H9 (cell line): ENCODE data around the gene INSYN1. TPM values are rescaled to one million over a fixed set of nuclear protein-coding genes. Genes with fewer than 3 reads are reported as not detected.

Source experiments
- DNase-seq: peaks from one replicate; pipeline ENCODE4 v3.0.0-alpha.2; 2017
- H2AFZ ChIP-seq: one replicate; pipeline ENCODE4 v1.6.1; 2013; ENCODE audit warnings: mild to moderate bottlenecking, low read length, control low read depth, moderate library complexity
- H2AK5ac ChIP-seq: 2 replicates; pipeline ENCODE4 v1.6.1; 2013; ENCODE audit warnings: low read length, control low read depth, mixed read lengths; ENCODE audit not compliant: insufficient read length
- H2BK120ac ChIP-seq: one replicate; pipeline ENCODE4 v1.6.1; 2013; ENCODE audit warnings: low read depth, mild to moderate bottlenecking, low read length, control low read depth, inconsistent platforms; ENCODE audit not compliant: poor library complexity, severe bottlenecking
- H2BK12ac ChIP-seq: 2 replicates; pipeline ENCODE4 v1.6.1; 2013; ENCODE audit warnings: low read length, control low read depth, mixed read lengths, low read depth; ENCODE audit not compliant: insufficient read length
- H2BK15ac ChIP-seq: 2 replicates; pipeline ENCODE4 v1.6.1; 2013; ENCODE audit warnings: low read depth, low read length, control low read depth
- H2BK20ac ChIP-seq: one replicate; pipeline ENCODE4 v1.6.1; 2013; ENCODE audit warnings: low read depth, mild to moderate bottlenecking, low read length, control low read depth, inconsistent platforms; ENCODE audit not compliant: poor library complexity, severe bottlenecking
- H2BK5ac ChIP-seq: 2 replicates; pipeline ENCODE4 v1.6.1; 2013; ENCODE audit warnings: low read length, control low read depth, mixed read lengths; ENCODE audit not compliant: insufficient read length
- H3K14ac ChIP-seq: 2 replicates; pipeline ENCODE4 v1.6.1; 2013; ENCODE audit warnings: low read length, control low read depth; ENCODE audit not compliant: insufficient read depth
- H3K18ac ChIP-seq: 2 replicates; pipeline ENCODE4 v1.6.1; 2013; ENCODE audit warnings: low read depth, mild to moderate bottlenecking, mixed read lengths, low read length, control low read depth; ENCODE audit not compliant: insufficient read length
- H3K23ac ChIP-seq: 2 replicates; pipeline ENCODE4 v1.6.1; 2013; ENCODE audit warnings: low read length, control low read depth, mixed read lengths, low read depth; ENCODE audit not compliant: insufficient read length
- H3K23me2 ChIP-seq: 2 replicates; pipeline ENCODE4 v1.6.1; 2013; ENCODE audit warnings: low read depth, mild to moderate bottlenecking, mixed read lengths, low read length, control low read depth; ENCODE audit not compliant: insufficient read length, poor library complexity, severe bottlenecking
- H3K27ac ChIP-seq: 2 replicates; pipeline ENCODE4 v1.5.1; 2013; ENCODE audit warnings: low read length, control low read depth, mixed read lengths, low read depth; ENCODE audit not compliant: insufficient read length
- H3K27me3 ChIP-seq: 2 replicates; pipeline ENCODE4 v1.6.1; 2013; ENCODE audit warnings: low read length, control low read depth, inconsistent platforms; ENCODE audit not compliant: insufficient read depth
- H3K4ac ChIP-seq: 2 replicates; pipeline ENCODE4 v1.6.1; 2013; ENCODE audit warnings: low read depth, mild to moderate bottlenecking, control low read depth, inconsistent platforms, low read length, moderate library complexity
- H3K4me1 ChIP-seq: 2 replicates; pipeline ENCODE4 v1.6.1; 2013; ENCODE audit warnings: low read length, control low read depth, inconsistent platforms; ENCODE audit not compliant: insufficient read depth
- H3K4me2 ChIP-seq: 2 replicates; pipeline ENCODE4 v1.6.1; 2013; ENCODE audit warnings: low read length, control low read depth, mixed read lengths; ENCODE audit not compliant: insufficient read length, insufficient read depth
- H3K56ac ChIP-seq: 2 replicates; pipeline ENCODE4 v1.6.1; 2013; ENCODE audit warnings: low read depth, mild to moderate bottlenecking, mixed read lengths, low read length, control low read depth; ENCODE audit not compliant: insufficient read length
- H3K79me1 ChIP-seq: 2 replicates; pipeline ENCODE4 v1.6.1; 2013; ENCODE audit warnings: low read depth, mild to moderate bottlenecking, moderate library complexity, low read length, control low read depth, inconsistent platforms; ENCODE audit not compliant: insufficient read depth, poor library complexity, severe bottlenecking
- H3K79me2 ChIP-seq: 2 replicates; pipeline ENCODE4 v1.6.1; 2013; ENCODE audit warnings: low read length, control low read depth, inconsistent platforms; ENCODE audit not compliant: insufficient read depth
- H3K9ac ChIP-seq: 2 replicates; pipeline ENCODE4 v1.6.1; 2013; ENCODE audit warnings: low read length, control low read depth, mixed read lengths; ENCODE audit not compliant: insufficient read length; ENCODE audit errors: extremely low read depth
- H3K9me3 ChIP-seq: one replicate; pipeline ENCODE4 v1.6.1; 2013; ENCODE audit warnings: low read depth, low read length, inconsistent platforms; ENCODE audit not compliant: control insufficient read depth
- H3T11ph ChIP-seq: one replicate; pipeline ENCODE4 v1.6.1; 2013; ENCODE audit warnings: mild to moderate bottlenecking, low read length, control low read depth, inconsistent platforms
- H4K20me1 ChIP-seq: one replicate; pipeline ENCODE4 v1.6.1; 2013; ENCODE audit not compliant: control insufficient read depth, insufficient read length, insufficient read depth
- H4K5ac ChIP-seq: 2 replicates; pipeline ENCODE4 v1.6.1; 2013; ENCODE audit warnings: low read depth, mild to moderate bottlenecking, mixed read lengths, low read length, control low read depth; ENCODE audit not compliant: insufficient read length
- H4K8ac ChIP-seq: replicated peaks from 2 replicates; pipeline ENCODE4 v1.6.1; 2013; ENCODE audit warnings: low read length, control low read depth, mixed read lengths, low read depth; ENCODE audit not compliant: insufficient read length
- H4K91ac ChIP-seq: 2 replicates; pipeline ENCODE4 v1.6.1; 2013; ENCODE audit warnings: low read depth, mild to moderate bottlenecking, moderate library complexity, mixed read lengths, low read length, control low read depth; ENCODE audit not compliant: insufficient read length
- H3K27ac Mint-ChIP-seq, 3 experiments: 2 replicates in 2 of 3; 3 replicates in 1 of 3; pipeline ENCODE4 v1.8.0; 2020 to 2021; ENCODE audit warnings: mixed read lengths in 3 of 3, mild to moderate bottlenecking in 1 of 3, moderate library complexity in 1 of 3
- H3K27me3 Mint-ChIP-seq: 2 replicates; pipeline ENCODE4 v1.8.0; 2021; ENCODE audit warnings: low read depth, mild to moderate bottlenecking, moderate library complexity, mixed read lengths
- H3K36me3 Mint-ChIP-seq, 3 experiments: 2 replicates in 2 of 3; 3 replicates in 1 of 3; pipeline ENCODE4 v1.8.0; 2020 to 2021; ENCODE audit warnings: low read depth in 3 of 3, mixed read lengths in 3 of 3; ENCODE audit not compliant: insufficient read depth in 1 of 3
- H3K4me1 Mint-ChIP-seq, 2 experiments: 2 replicates each; pipeline ENCODE4 v1.8.0; 2020; ENCODE audit warnings: mixed read lengths in 2 of 2
- H3K4me3 Mint-ChIP-seq, 2 experiments: 2 replicates in 1 of 2; 3 replicates in 1 of 2; pipeline ENCODE4 v1.8.0; 2020 to 2021; ENCODE audit warnings: mild to moderate bottlenecking in 2 of 2, mixed read lengths in 2 of 2, moderate library complexity in 1 of 2
- H3K9me3 Mint-ChIP-seq, 2 experiments: 2 replicates in 1 of 2; 3 replicates in 1 of 2; pipeline ENCODE4 v1.8.0; 2020; ENCODE audit warnings: mild to moderate bottlenecking in 2 of 2, mixed read lengths in 2 of 2, moderate library complexity in 1 of 2
- WGBS: extraction: QIAGEN DNeasy Blood & Tissue Kit; methylation state at CpG from one replicate; pipeline ENCODE4 v1.1.7; 2013; ENCODE audit warnings: missing lambda C conversion rate, low lambda C conversion rate, mixed read lengths; ENCODE audit not compliant: insufficient read length; ENCODE audit errors: extremely low coverage; 5-methylcytosine and 5-hydroxymethylcytosine counted together
- total RNA-seq: library from RNA; stranded (reverse); gene quantifications from 2 replicates; pipeline ENCODE4 v1.2.1, GENCODE V29; 2021
- TF ChIP-seq, protein P1 (sequence below): fragments of 200-600 bp; sonication (generic); conservative IDR thresholded peaks from 3 replicates; pipeline ENCODE4 v1.8.0; 2021; ENCODE audit warnings: antibody characterized with exemption, mild to moderate bottlenecking

INSYN1 gene
- total RNA-seq, 1 experiment from 2014 or later: 1.9 TPM

DNA sequence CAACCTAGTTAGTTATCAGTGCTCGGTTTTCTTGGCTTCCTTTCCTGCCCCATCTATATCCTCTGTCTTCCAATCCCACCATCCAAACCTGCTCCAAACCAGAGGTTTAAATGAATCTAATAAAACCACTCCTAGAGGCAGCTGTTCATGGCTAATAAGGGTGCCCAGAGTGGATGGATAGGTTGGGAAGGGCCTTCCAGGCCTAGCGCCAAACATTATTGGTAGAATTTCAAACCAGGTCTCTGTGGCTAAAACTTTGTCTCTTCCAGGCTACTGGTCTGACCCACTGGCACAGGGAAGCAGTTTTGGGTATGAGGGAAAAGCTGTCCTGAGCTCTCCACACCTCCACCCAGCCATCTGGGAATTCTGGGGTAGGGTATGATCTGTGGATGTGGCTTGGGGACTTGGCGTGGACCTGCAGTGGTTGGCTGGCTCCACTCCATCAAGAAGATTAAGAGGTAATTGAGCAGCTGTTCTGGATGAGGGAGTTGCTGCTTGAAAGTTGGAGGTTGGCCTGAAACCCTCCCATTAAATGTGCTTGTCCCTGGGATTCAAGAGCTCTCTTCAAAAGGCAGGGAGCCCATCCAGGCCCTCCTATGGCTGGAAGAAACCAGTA is 29.3 kb upstream of the INSYN1 start:
- Histone ChIP-seq H3K9ac (no peak overlapping the region), H4K20me1 (no peaks in the 10 kb centered on the region), H4K8ac (no peak overlapping the region), H2BK15ac (no peak overlapping the region), H3K4me2 (no peak overlapping the region), H2AK5ac (no peak overlapping the region), H2BK12ac (no peak overlapping the region), H3T11ph (no peak overlapping the region), H2BK5ac (no peak overlapping the region), H3K23me2 (no peaks in the 10 kb centered on the region), H3K9me3 (no peaks in the 10 kb centered on the region), H3K18ac (no peak overlapping the region), H3K27me3 (no peaks in the 10 kb centered on the region), H3K4me1 (peaks cover 12% of the 10 kb centered on the region; the same call in 1 of the 2 replicates), H2BK120ac (no peak overlapping the region), H2BK20ac (no peak overlapping the region), H3K14ac (no peak overlapping the region), H3K79me1 (no peaks in the 10 kb centered on the region), H2AFZ (no peak overlapping the region), H4K91ac (no peak overlapping the region), H3K23ac (no peak overlapping the region), H4K5ac (no peak overlapping the region), H3K79me2 (no peaks in the 10 kb centered on the region), H3K56ac (no peak overlapping the region), H3K4ac (no peak overlapping the region), H3K27ac (no peak overlapping the region)
- Mint-ChIP-seq H3K27ac (no peak overlapping the region), H3K4me3 (no peak overlapping the region), H3K36me3 (no peaks in the 10 kb centered on the region), H3K4me1 (peaks cover 42 to 53% of the 10 kb centered on the region in 2 experiments), H3K9me3 (no peaks in the 10 kb centered on the region), H3K27me3 (no peaks in the 10 kb centered on the region; the same call in 1 of the 2 replicates)
- no peak for DNase-seq
- WGBS: no CpG with 5 or more reads among the region's 3 CpGs
- TF ChIP-seq, protein P1, sequence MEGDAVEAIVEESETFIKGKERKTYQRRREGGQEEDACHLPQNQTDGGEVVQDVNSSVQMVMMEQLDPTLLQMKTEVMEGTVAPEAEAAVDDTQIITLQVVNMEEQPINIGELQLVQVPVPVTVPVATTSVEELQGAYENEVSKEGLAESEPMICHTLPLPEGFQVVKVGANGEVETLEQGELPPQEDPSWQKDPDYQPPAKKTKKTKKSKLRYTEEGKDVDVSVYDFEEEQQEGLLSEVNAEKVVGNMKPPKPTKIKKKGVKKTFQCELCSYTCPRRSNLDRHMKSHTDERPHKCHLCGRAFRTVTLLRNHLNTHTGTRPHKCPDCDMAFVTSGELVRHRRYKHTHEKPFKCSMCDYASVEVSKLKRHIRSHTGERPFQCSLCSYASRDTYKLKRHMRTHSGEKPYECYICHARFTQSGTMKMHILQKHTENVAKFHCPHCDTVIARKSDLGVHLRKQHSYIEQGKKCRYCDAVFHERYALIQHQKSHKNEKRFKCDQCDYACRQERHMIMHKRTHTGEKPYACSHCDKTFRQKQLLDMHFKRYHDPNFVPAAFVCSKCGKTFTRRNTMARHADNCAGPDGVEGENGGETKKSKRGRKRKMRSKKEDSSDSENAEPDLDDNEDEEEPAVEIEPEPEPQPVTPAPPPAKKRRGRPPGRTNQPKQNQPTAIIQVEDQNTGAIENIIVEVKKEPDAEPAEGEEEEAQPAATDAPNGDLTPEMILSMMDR: no peak
